H9 (cell line): Measurements from ENCODE around the gene FOXM1. TPM values are rescaled to one million over a fixed set of nuclear protein-coding genes. Genes with fewer than 3 reads are reported as not detected.

Experiments
- DNase-seq: peaks from one replicate; pipeline ENCODE4 v3.0.0-alpha.2; 2017
- H2AFZ ChIP-seq: one replicate; pipeline ENCODE4 v1.6.1; 2013; ENCODE audit warnings: mild to moderate bottlenecking, low read length, control low read depth, moderate library complexity
- H2AK5ac ChIP-seq: 2 replicates; pipeline ENCODE4 v1.6.1; 2013; ENCODE audit warnings: low read length, control low read depth, mixed read lengths; ENCODE audit not compliant: insufficient read length
- H2BK120ac ChIP-seq: one replicate; pipeline ENCODE4 v1.6.1; 2013; ENCODE audit warnings: low read depth, mild to moderate bottlenecking, low read length, control low read depth, inconsistent platforms; ENCODE audit not compliant: poor library complexity, severe bottlenecking
- H2BK12ac ChIP-seq: 2 replicates; pipeline ENCODE4 v1.6.1; 2013; ENCODE audit warnings: low read length, control low read depth, mixed read lengths, low read depth; ENCODE audit not compliant: insufficient read length
- H2BK15ac ChIP-seq: 2 replicates; pipeline ENCODE4 v1.6.1; 2013; ENCODE audit warnings: low read depth, low read length, control low read depth
- H2BK20ac ChIP-seq: one replicate; pipeline ENCODE4 v1.6.1; 2013; ENCODE audit warnings: low read depth, mild to moderate bottlenecking, low read length, control low read depth, inconsistent platforms; ENCODE audit not compliant: poor library complexity, severe bottlenecking
- H2BK5ac ChIP-seq: 2 replicates; pipeline ENCODE4 v1.6.1; 2013; ENCODE audit warnings: low read length, control low read depth, mixed read lengths; ENCODE audit not compliant: insufficient read length
- H3K14ac ChIP-seq: 2 replicates; pipeline ENCODE4 v1.6.1; 2013; ENCODE audit warnings: low read length, control low read depth; ENCODE audit not compliant: insufficient read depth
- H3K18ac ChIP-seq: 2 replicates; pipeline ENCODE4 v1.6.1; 2013; ENCODE audit warnings: low read depth, mild to moderate bottlenecking, mixed read lengths, low read length, control low read depth; ENCODE audit not compliant: insufficient read length
- H3K23ac ChIP-seq: 2 replicates; pipeline ENCODE4 v1.6.1; 2013; ENCODE audit warnings: low read length, control low read depth, mixed read lengths, low read depth; ENCODE audit not compliant: insufficient read length
- H3K23me2 ChIP-seq: 2 replicates; pipeline ENCODE4 v1.6.1; 2013; ENCODE audit warnings: low read depth, mild to moderate bottlenecking, mixed read lengths, low read length, control low read depth; ENCODE audit not compliant: insufficient read length, poor library complexity, severe bottlenecking
- H3K27ac ChIP-seq: 2 replicates; pipeline ENCODE4 v1.5.1; 2013; ENCODE audit warnings: low read length, control low read depth, mixed read lengths, low read depth; ENCODE audit not compliant: insufficient read length
- H3K27me3 ChIP-seq: 2 replicates; pipeline ENCODE4 v1.6.1; 2013; ENCODE audit warnings: low read length, control low read depth, inconsistent platforms; ENCODE audit not compliant: insufficient read depth
- H3K4ac ChIP-seq: 2 replicates; pipeline ENCODE4 v1.6.1; 2013; ENCODE audit warnings: low read depth, mild to moderate bottlenecking, control low read depth, inconsistent platforms, low read length, moderate library complexity
- H3K4me1 ChIP-seq: 2 replicates; pipeline ENCODE4 v1.6.1; 2013; ENCODE audit warnings: low read length, control low read depth, inconsistent platforms; ENCODE audit not compliant: insufficient read depth
- H3K4me2 ChIP-seq: 2 replicates; pipeline ENCODE4 v1.6.1; 2013; ENCODE audit warnings: low read length, control low read depth, mixed read lengths; ENCODE audit not compliant: insufficient read length, insufficient read depth
- H3K56ac ChIP-seq: 2 replicates; pipeline ENCODE4 v1.6.1; 2013; ENCODE audit warnings: low read depth, mild to moderate bottlenecking, mixed read lengths, low read length, control low read depth; ENCODE audit not compliant: insufficient read length
- H3K79me1 ChIP-seq: 2 replicates; pipeline ENCODE4 v1.6.1; 2013; ENCODE audit warnings: low read depth, mild to moderate bottlenecking, moderate library complexity, low read length, control low read depth, inconsistent platforms; ENCODE audit not compliant: insufficient read depth, poor library complexity, severe bottlenecking
- H3K79me2 ChIP-seq: 2 replicates; pipeline ENCODE4 v1.6.1; 2013; ENCODE audit warnings: low read length, control low read depth, inconsistent platforms; ENCODE audit not compliant: insufficient read depth
- H3K9ac ChIP-seq: 2 replicates; pipeline ENCODE4 v1.6.1; 2013; ENCODE audit warnings: low read length, control low read depth, mixed read lengths; ENCODE audit not compliant: insufficient read length; ENCODE audit errors: extremely low read depth
- H3K9me3 ChIP-seq: one replicate; pipeline ENCODE4 v1.6.1; 2013; ENCODE audit warnings: low read depth, low read length, inconsistent platforms; ENCODE audit not compliant: control insufficient read depth
- H3T11ph ChIP-seq: one replicate; pipeline ENCODE4 v1.6.1; 2013; ENCODE audit warnings: mild to moderate bottlenecking, low read length, control low read depth, inconsistent platforms
- H4K20me1 ChIP-seq: one replicate; pipeline ENCODE4 v1.6.1; 2013; ENCODE audit not compliant: control insufficient read depth, insufficient read length, insufficient read depth
- H4K5ac ChIP-seq: 2 replicates; pipeline ENCODE4 v1.6.1; 2013; ENCODE audit warnings: low read depth, mild to moderate bottlenecking, mixed read lengths, low read length, control low read depth; ENCODE audit not compliant: insufficient read length
- H4K8ac ChIP-seq: replicated peaks from 2 replicates; pipeline ENCODE4 v1.6.1; 2013; ENCODE audit warnings: low read length, control low read depth, mixed read lengths, low read depth; ENCODE audit not compliant: insufficient read length
- H4K91ac ChIP-seq: 2 replicates; pipeline ENCODE4 v1.6.1; 2013; ENCODE audit warnings: low read depth, mild to moderate bottlenecking, moderate library complexity, mixed read lengths, low read length, control low read depth; ENCODE audit not compliant: insufficient read length
- H3K27ac Mint-ChIP-seq, 3 experiments: 2 replicates in 2 of 3; 3 replicates in 1 of 3; pipeline ENCODE4 v1.8.0; 2020 to 2021; ENCODE audit warnings: mixed read lengths in 3 of 3, mild to moderate bottlenecking in 1 of 3, moderate library complexity in 1 of 3
- H3K27me3 Mint-ChIP-seq: 2 replicates; pipeline ENCODE4 v1.8.0; 2021; ENCODE audit warnings: low read depth, mild to moderate bottlenecking, moderate library complexity, mixed read lengths
- H3K36me3 Mint-ChIP-seq, 3 experiments: 2 replicates in 2 of 3; 3 replicates in 1 of 3; pipeline ENCODE4 v1.8.0; 2020 to 2021; ENCODE audit warnings: low read depth in 3 of 3, mixed read lengths in 3 of 3; ENCODE audit not compliant: insufficient read depth in 1 of 3
- H3K4me1 Mint-ChIP-seq, 2 experiments: 2 replicates each; pipeline ENCODE4 v1.8.0; 2020; ENCODE audit warnings: mixed read lengths in 2 of 2
- H3K4me3 Mint-ChIP-seq, 2 experiments: 2 replicates in 1 of 2; 3 replicates in 1 of 2; pipeline ENCODE4 v1.8.0; 2020 to 2021; ENCODE audit warnings: mild to moderate bottlenecking in 2 of 2, mixed read lengths in 2 of 2, moderate library complexity in 1 of 2
- H3K9me3 Mint-ChIP-seq, 2 experiments: 2 replicates in 1 of 2; 3 replicates in 1 of 2; pipeline ENCODE4 v1.8.0; 2020; ENCODE audit warnings: mild to moderate bottlenecking in 2 of 2, mixed read lengths in 2 of 2, moderate library complexity in 1 of 2
- CTCF ChIP-seq: fragments of 200-600 bp; sonication (generic); conservative IDR thresholded peaks from 3 replicates; pipeline ENCODE4 v1.8.0; 2021; ENCODE audit warnings: antibody characterized with exemption, mild to moderate bottlenecking
- WGBS: extraction: QIAGEN DNeasy Blood & Tissue Kit; methylation state at CpG from one replicate; pipeline ENCODE4 v1.1.7; 2013; ENCODE audit warnings: missing lambda C conversion rate, low lambda C conversion rate, mixed read lengths; ENCODE audit not compliant: insufficient read length; ENCODE audit errors: extremely low coverage; 5-methylcytosine and 5-hydroxymethylcytosine counted together
- total RNA-seq: library from RNA; stranded (reverse); gene quantifications from 2 replicates; pipeline ENCODE4 v1.2.1, GENCODE V29; 2021

Gene FOXM1
- total RNA-seq, 1 experiment from 2014 or later, result 109 TPM

- no peak overlapping the region for H2BK20ac ChIP-seq
- no peak overlapping the region for H3K27ac ChIP-seq
- no peak overlapping the region for H2BK5ac ChIP-seq
- H3K18ac ChIP-seq, result no peak overlapping the region
- H2BK12ac ChIP-seq, result no peak overlapping the region
- no peaks in the 10 kb centered on the region for H3K4me1 ChIP-seq
- Mint-ChIP-seq H3K9me3 (no peaks in the 10 kb centered on the region), H3K27me3 (no peaks in the 10 kb centered on the region), H3K27ac (no peak overlapping the region), H3K4me3 (0 out of 5 replicates have a peak overlapping the region, but pooled peaks of 1 of the 2 experiments have one; percentile 12), H3K4me1 (peaks cover 17 to 29% of the 10 kb centered on the region in 2 experiments), H3K36me3 (peaks cover 5 to 27% (median 16%) of the 10 kb centered on the region in 3 experiments; a peak in 6 of 7 replicates)
- H3K4ac ChIP-seq, result no peak overlapping the region
- H4K20me1 ChIP-seq, result no peaks in the 10 kb centered on the region
- no CpG with 5 or more reads among the region's 9 CpGs for WGBS
- H3K56ac ChIP-seq, result no peak overlapping the region
- H3T11ph ChIP-seq, result no peak overlapping the region
- H4K91ac ChIP-seq, result no peak overlapping the region
- no peak overlapping the region for H2BK120ac ChIP-seq
- H3K27me3 ChIP-seq, result no peaks in the 10 kb centered on the region
- H3K23me2 ChIP-seq, result no peaks in the 10 kb centered on the region
- no peak overlapping the region for H3K4me2 ChIP-seq
- no peak overlapping the region for H2AK5ac ChIP-seq
- H3K14ac ChIP-seq, result no peak overlapping the region
- H4K5ac ChIP-seq, result no peak overlapping the region
- no peak overlapping the region for H3K9ac ChIP-seq
- no peak overlapping the region for H4K8ac ChIP-seq
- no peaks in the 10 kb centered on the region for H3K9me3 ChIP-seq
- H2AFZ ChIP-seq, result no peak overlapping the region
- no peak overlapping the region for H2BK15ac ChIP-seq
- H3K79me2 ChIP-seq, result no peaks in the 10 kb centered on the region
- H3K79me1 ChIP-seq, result no peaks in the 10 kb centered on the region
- TF ChIP-seq CTCF, result no peak
- no peak for DNase-seq
- H3K23ac ChIP-seq, result no peak overlapping the region
Observed at GRCh38 chr12:2833810-2834209, 43.2 kb downstream of the FOXM1 start.
